Trophoblast cell (in vitro differentiated cells and primary cell): ENCODE measurements around the gene PTPN20.

Experiments used
- DNase-seq, 2 donors: peaks; one replicate each; pipeline ENCODE4 v3.0.0-alpha.2; 2016
- H2AFZ ChIP-seq: 2 replicates; pipeline ENCODE4 v1.6.1; 2013; ENCODE audit warnings: low read length, moderate library complexity, mild to moderate bottlenecking; ENCODE audit not compliant: insufficient read depth, poor library complexity
- H2AK5ac ChIP-seq: 2 replicates; pipeline ENCODE4 v1.6.1; 2013; ENCODE audit warnings: mild to moderate bottlenecking, low read length
- H2BK120ac ChIP-seq: 2 replicates; pipeline ENCODE4 v1.6.1; 2013; ENCODE audit warnings: low read length, mild to moderate bottlenecking, moderate library complexity; ENCODE audit not compliant: insufficient read depth, poor library complexity
- H2BK12ac ChIP-seq: 2 replicates; pipeline ENCODE4 v1.6.1; 2013; ENCODE audit warnings: mild to moderate bottlenecking, low read length, moderate library complexity
- H2BK5ac ChIP-seq: 2 replicates; pipeline ENCODE4 v1.6.1; 2013; ENCODE audit warnings: low read length, low read depth, moderate library complexity, mild to moderate bottlenecking; ENCODE audit not compliant: poor library complexity
- H3K14ac ChIP-seq: 2 replicates; pipeline ENCODE4 v1.6.1; 2013; ENCODE audit warnings: mild to moderate bottlenecking, low read length
- H3K18ac ChIP-seq: 2 replicates; pipeline ENCODE4 v1.6.1; 2013; ENCODE audit warnings: mild to moderate bottlenecking, low read length
- H3K23ac ChIP-seq: 2 replicates; pipeline ENCODE4 v1.6.1; 2013; ENCODE audit warnings: low read length
- H3K27ac ChIP-seq: 2 replicates; pipeline ENCODE4 v1.5.1; 2013; ENCODE audit warnings: low read depth, mild to moderate bottlenecking, inconsistent platforms, low read length, moderate library complexity
- H3K27me3 ChIP-seq: 2 replicates; pipeline ENCODE4 v1.6.1; 2013; ENCODE audit warnings: inconsistent platforms, mild to moderate bottlenecking, low read length, moderate library complexity; ENCODE audit not compliant: insufficient read depth
- H3K36me3 ChIP-seq, 2 experiments: 1 replicate in 1 of 2; 2 replicates in 1 of 2; pipeline ENCODE4 v1.6.1; 2013; ENCODE audit warnings: low read length in 2 of 2, mild to moderate bottlenecking in 2 of 2, moderate library complexity in 1 of 2; ENCODE audit not compliant: insufficient read depth in 2 of 2, control insufficient read depth in 1 of 2
- H3K4ac ChIP-seq: 2 replicates; pipeline ENCODE4 v1.6.1; 2013; ENCODE audit warnings: low read depth, mild to moderate bottlenecking, low read length, moderate library complexity
- H3K4me1 ChIP-seq, 2 experiments: 1 replicate in 1 of 2; 2 replicates in 1 of 2; pipeline ENCODE4 v1.6.1; 2013; ENCODE audit warnings: low read length in 2 of 2, mild to moderate bottlenecking in 2 of 2, moderate library complexity in 1 of 2; ENCODE audit not compliant: insufficient read depth in 2 of 2, control insufficient read depth in 1 of 2
- H3K4me2 ChIP-seq: 2 replicates; pipeline ENCODE4 v1.6.1; 2013; ENCODE audit warnings: inconsistent platforms, mild to moderate bottlenecking, low read length, moderate library complexity
- H3K4me3 ChIP-seq: 2 replicates; pipeline ENCODE4 v1.5.1; 2013; ENCODE audit warnings: mild to moderate bottlenecking, low read depth, low read length, inconsistent platforms
- H3K79me1 ChIP-seq: one replicate; pipeline ENCODE4 v1.6.1; 2013; ENCODE audit warnings: low read length
- H3K79me2 ChIP-seq: 2 replicates; pipeline ENCODE4 v1.6.1; 2013; ENCODE audit warnings: low read length, mild to moderate bottlenecking; ENCODE audit not compliant: control insufficient read depth, insufficient read depth, poor library complexity
- H3K9ac ChIP-seq: 2 replicates; pipeline ENCODE4 v1.6.1; 2013; ENCODE audit warnings: mild to moderate bottlenecking, low read length
- H3K9me3 ChIP-seq: 2 replicates; pipeline ENCODE4 v1.6.1; 2013; ENCODE audit warnings: low read depth, mild to moderate bottlenecking, control low read depth, inconsistent platforms, low read length; ENCODE audit not compliant: insufficient read depth
- H4K12ac ChIP-seq: 2 replicates; pipeline ENCODE4 v1.6.1; 2013; ENCODE audit warnings: low read depth, mild to moderate bottlenecking, low read length, moderate library complexity
- H4K8ac ChIP-seq: 2 replicates; pipeline ENCODE4 v1.6.1; 2013; ENCODE audit warnings: low read depth, mild to moderate bottlenecking, low read length, moderate library complexity
- H4K91ac ChIP-seq: one replicate; pipeline ENCODE4 v1.6.1; 2013; ENCODE audit warnings: low read depth, mild to moderate bottlenecking, low read length, moderate library complexity
- WGBS: extraction: QIAGEN DNeasy Blood & Tissue Kit; methylation state at CpG from one replicate; pipeline ENCODE4 v1.1.7; 2013; ENCODE audit warnings: missing lambda C conversion rate; ENCODE audit not compliant: insufficient read length, insufficient coverage; ENCODE audit errors: extremely low coverage; 5-methylcytosine and 5-hydroxymethylcytosine counted together

PTPN20 gene

DNA sequence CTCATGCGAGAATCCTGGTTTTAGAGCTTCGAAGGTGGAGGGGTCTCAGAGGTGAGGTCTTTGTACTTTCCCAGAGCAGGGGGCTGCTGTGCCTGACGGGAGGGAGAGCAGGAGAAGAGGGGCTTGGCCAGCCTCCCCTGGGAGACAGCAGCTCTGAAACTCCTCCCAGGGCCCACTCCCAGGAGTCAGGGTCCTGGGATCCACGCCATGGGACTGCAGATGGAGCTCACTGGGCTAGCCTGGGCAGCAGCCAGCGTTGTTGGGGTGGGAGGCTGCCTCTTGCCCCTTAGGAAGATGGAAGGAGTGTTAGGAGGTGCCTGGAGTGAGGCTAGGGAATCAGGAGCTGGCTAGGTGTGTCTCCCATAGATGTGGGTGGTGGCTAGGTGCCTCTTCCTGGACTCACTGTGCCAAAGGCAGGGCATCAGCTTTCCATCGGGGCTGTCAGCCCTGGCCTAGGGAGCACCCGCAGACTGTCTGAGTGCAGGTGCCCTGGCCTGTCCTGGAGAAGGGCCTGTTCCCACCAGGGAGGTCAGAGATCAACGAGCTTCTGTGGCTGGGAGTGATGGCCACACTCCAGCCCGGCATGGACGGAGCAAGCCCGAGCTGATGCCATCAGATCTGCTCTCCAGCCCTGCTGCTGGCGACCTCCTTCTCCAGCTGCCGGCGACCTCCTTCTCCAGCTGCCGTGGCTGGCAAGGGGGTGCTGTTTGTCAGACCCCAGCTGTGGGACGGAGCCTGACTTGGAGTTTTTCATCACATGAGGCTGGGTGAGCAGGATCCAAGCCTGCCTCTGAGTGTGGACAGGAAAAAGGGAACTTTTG is 111.3 kb downstream of the PTPN20 start:
- WGBS, result no CpG with 5 or more reads among the region's 16 CpGs
- H3K79me1 ChIP-seq, result no peaks in the 10 kb centered on the region
- no peak overlapping the region for H4K12ac ChIP-seq
- DNase-seq, result no peak
- no peak overlapping the region for H3K4ac ChIP-seq
- no peaks in the 10 kb centered on the region for H3K4me1 ChIP-seq
- H3K79me2 ChIP-seq, result no peaks in the 10 kb centered on the region
- H3K9ac ChIP-seq, result no peak overlapping the region
- no peak overlapping the region for H2AK5ac ChIP-seq
- H3K4me3 ChIP-seq, result no peak overlapping the region
- no peak overlapping the region for H3K23ac ChIP-seq
- H4K91ac ChIP-seq, result no peak overlapping the region
- peaks cover 5% of the 10 kb centered on the region for H3K9me3 ChIP-seq
- no peak overlapping the region for H2AFZ ChIP-seq
- H3K27me3 ChIP-seq, result no peaks in the 10 kb centered on the region
- H4K8ac ChIP-seq, result no peak overlapping the region
- no peak overlapping the region for H2BK5ac ChIP-seq
- H3K18ac ChIP-seq, result no peak overlapping the region
- no peak overlapping the region for H3K27ac ChIP-seq
- no peaks in the 10 kb centered on the region for H3K36me3 ChIP-seq
- no peak overlapping the region for H2BK12ac ChIP-seq
- no peak overlapping the region for H2BK120ac ChIP-seq
- no peak overlapping the region for H3K14ac ChIP-seq
- H3K4me2 ChIP-seq, result no peak overlapping the region

DNA sequence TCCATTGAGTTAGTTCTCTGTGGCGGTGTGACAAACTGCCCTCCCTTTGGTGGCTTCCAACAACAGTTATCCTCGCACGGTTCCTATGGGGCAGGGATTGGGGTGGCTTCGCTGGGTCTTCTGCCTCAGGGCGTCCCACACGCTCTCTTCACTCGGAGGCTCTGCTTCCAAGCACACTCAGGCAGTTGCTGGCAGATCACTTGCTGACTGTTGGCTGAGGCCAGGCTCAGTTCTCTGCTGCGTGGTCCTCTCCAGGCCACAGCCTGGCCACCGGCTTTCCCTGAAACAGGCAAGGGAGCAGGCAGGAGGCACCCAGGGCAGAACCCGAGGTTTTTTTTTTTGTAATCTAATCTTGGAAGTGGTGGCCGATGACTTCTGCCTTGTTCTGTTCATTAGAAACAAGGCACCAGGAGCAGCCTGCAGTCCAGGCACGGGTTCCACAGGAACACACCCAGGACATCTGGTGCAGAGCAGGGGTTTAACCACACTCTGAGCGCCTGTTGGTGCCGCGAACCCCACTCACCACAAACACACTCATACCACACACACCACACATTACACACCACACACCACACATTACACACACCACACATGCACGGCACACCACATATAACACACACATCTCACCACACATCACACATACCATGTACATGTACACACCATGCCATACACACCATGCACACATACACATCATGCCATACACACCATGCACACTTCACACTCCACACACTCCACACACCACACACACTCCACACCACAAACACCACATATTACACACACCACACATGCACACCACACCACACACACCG is 112.2 kb downstream of the PTPN20 start:
- Histone ChIP-seq H2BK120ac (no peak overlapping the region), H3K4ac (no peak overlapping the region), H3K36me3 (no peaks in the 10 kb centered on the region), H2BK5ac (no peak overlapping the region), H4K8ac (no peak overlapping the region), H3K9ac (no peak overlapping the region), H3K79me2 (no peaks in the 10 kb centered on the region), H3K79me1 (no peaks in the 10 kb centered on the region), H3K9me3 (peaks cover 5% of the 10 kb centered on the region), H3K27me3 (no peaks in the 10 kb centered on the region), H2BK12ac (no peak overlapping the region), H2AK5ac (no peak overlapping the region), H3K23ac (peak overlapping the region; percentile 80), H3K4me3 (peak overlapping the region; percentile 16), H3K27ac (no peak overlapping the region), H3K4me2 (no peak overlapping the region), H3K18ac (no peak overlapping the region), H4K12ac (no peak overlapping the region), H3K14ac (no peak overlapping the region), H4K91ac (no peak overlapping the region), H2AFZ (no peak overlapping the region), H3K4me1 (no peaks in the 10 kb centered on the region)
- 100% methylated on average over 1 of the region's 17 CpGs for WGBS
- DNase-seq, result no peak

- H3K4me1 ChIP-seq, result no peaks in the 10 kb centered on the region
- no peak overlapping the region for H3K27ac ChIP-seq
- no peaks in the 10 kb centered on the region for H3K27me3 ChIP-seq
- H3K4ac ChIP-seq, result no peak overlapping the region
- H3K79me1 ChIP-seq, result no peaks in the 10 kb centered on the region
- WGBS, result no CpG with 5 or more reads among the region's 1 CpG
- no peak overlapping the region for H3K4me2 ChIP-seq
- no peak overlapping the region for H3K18ac ChIP-seq
- no peak overlapping the region for H3K14ac ChIP-seq
- no peak overlapping the region for H2BK12ac ChIP-seq
- no peak overlapping the region for H2AK5ac ChIP-seq
- H4K12ac ChIP-seq, result no peak overlapping the region
- no peak overlapping the region for H4K8ac ChIP-seq
- no peak overlapping the region for H2AFZ ChIP-seq
- H3K23ac ChIP-seq, result peak overlapping the region; percentile 80
- H3K9ac ChIP-seq, result no peak overlapping the region
- peak overlapping the region; percentile 16 for H3K4me3 ChIP-seq
- no peak overlapping the region for H2BK5ac ChIP-seq
- no peaks in the 10 kb centered on the region for H3K36me3 ChIP-seq
- H4K91ac ChIP-seq, result no peak overlapping the region
- H3K79me2 ChIP-seq, result no peaks in the 10 kb centered on the region
- H3K9me3 ChIP-seq, result peaks cover 5% of the 10 kb centered on the region
- DNase-seq, result no peak
- no peak overlapping the region for H2BK120ac ChIP-seq
These were observed 112.8 kb downstream of the PTPN20 start for GRCh38 chr10:47024046-47024322.

GRCh38 chr10:47024399-47025252 is 113.4 kb downstream of the PTPN20 start:
- Histone ChIP-seq H3K79me1 (no peaks in the 10 kb centered on the region), H2AFZ (no peak overlapping the region), H3K79me2 (no peaks in the 10 kb centered on the region), H2BK5ac (no peak overlapping the region), H3K4me2 (no peak overlapping the region), H3K14ac (no peak overlapping the region), H3K27ac (no peak overlapping the region), H3K18ac (no peak overlapping the region), H3K36me3 (no peaks in the 10 kb centered on the region), H3K4ac (no peak overlapping the region), H4K8ac (no peak overlapping the region), H4K12ac (no peak overlapping the region), H4K91ac (no peak overlapping the region), H3K23ac (no peak overlapping the region), H2AK5ac (no peak overlapping the region), H2BK12ac (no peak overlapping the region), H2BK120ac (no peak overlapping the region), H3K4me3 (no peak overlapping the region), H3K9ac (no peak overlapping the region), H3K27me3 (no peaks in the 10 kb centered on the region), H3K4me1 (no peaks in the 10 kb centered on the region), H3K9me3 (peaks cover 5% of the 10 kb centered on the region)
- WGBS, result no CpG with 5 or more reads among the region's 9 CpGs
- peak; percentile 19 to 74 for DNase-seq
